PC-9 (cell line): Measurements from ENCODE around the gene CHST14. TPM values are rescaled to one million over a fixed set of nuclear protein-coding genes. Genes with fewer than 3 reads are reported as not detected.

Source experiments
- BruUV-seq: library from RNA; stranded (reverse); fragments of 400-500 nt; replicated peaks from 2 replicates; lab custom pipeline; 2021; lab: Mats Ljungman, UMichigan
- CTCF ChIA-PET: fragments of 300-600 bp; sonication (Branson Sonifier 250); formaldehyde crosslinking; loops from one replicate; lab custom pipeline; 2022; ENCODE audit warnings: antibody characterized with exemption; lab: Charles Lee
- POLR2A ChIA-PET: fragments of 300-600 bp; sonication (Branson Sonifier 250); formaldehyde crosslinking; loops from one replicate; lab custom pipeline; 2022; ENCODE audit warnings: antibody characterized with exemption; ENCODE audit not compliant: unreplicated experiment; lab: Charles Lee
- DNase-seq, 2 experiments: peaks; one replicate each; pipeline versions ENCODE4 v3.0.0 to v3.0.0-alpha.2; 2015 to 2022; ENCODE audit warnings: mixed read lengths in 1 of 2
- H2AFZ ChIP-seq: fragments of 200-600 bp; sonication (generic); 2 replicates; pipeline ENCODE4 v1.8.1; 2017; ENCODE audit warnings: antibody characterized with exemption
- H3F3A ChIP-seq: fragments of 200-600 bp; sonication (generic); 2 replicates; pipeline ENCODE4 v1.8.1; 2017; ENCODE audit warnings: antibody characterized with exemption, mild to moderate bottlenecking, low read depth; ENCODE audit not compliant: insufficient read depth
- H3K27ac ChIP-seq: fragments of 200-600 bp; sonication (generic); 2 replicates; pipeline ENCODE4 v1.6.1; 2016; ENCODE audit warnings: mixed run types
- H3K27me3 ChIP-seq: fragments of 200-600 bp; sonication (generic); 2 replicates; pipeline ENCODE4 v1.6.1; 2016; ENCODE audit warnings: low read depth, mixed run types; ENCODE audit not compliant: insufficient read depth
- H3K36me3 ChIP-seq: fragments of 200-600 bp; sonication (generic); 2 replicates; pipeline ENCODE4 v1.6.1; 2016; ENCODE audit warnings: low read depth, mixed run types
- H3K4me1 ChIP-seq: fragments of 200-600 bp; sonication (generic); replicated peaks from 2 replicates; pipeline ENCODE4 v1.6.1; 2016; ENCODE audit warnings: mixed run types; ENCODE audit not compliant: insufficient read depth
- H3K4me2 ChIP-seq: fragments of 200-600 bp; sonication (generic); 2 replicates; pipeline ENCODE4 v1.6.1; 2017; ENCODE audit warnings: mixed run types
- H3K4me3 ChIP-seq: fragments of 200-600 bp; sonication (generic); 2 replicates; pipeline ENCODE4 v1.6.1; 2016; ENCODE audit warnings: mixed run types
- H3K79me2 ChIP-seq: fragments of 200-600 bp; sonication (generic); 2 replicates; pipeline ENCODE4 v1.6.1; 2017; ENCODE audit warnings: low read depth, mixed run types
- H3K9me2 ChIP-seq: fragments of 200-600 bp; sonication (generic); 2 replicates; pipeline ENCODE4 v1.8.1; 2017; ENCODE audit warnings: mild to moderate bottlenecking; ENCODE audit not compliant: insufficient read depth
- H3K9me3 ChIP-seq: fragments of 200-600 bp; sonication (generic); 2 replicates; pipeline ENCODE4 v1.8.1; 2016; ENCODE audit warnings: low read depth; ENCODE audit not compliant: insufficient read depth
- H4K20me1 ChIP-seq: fragments of 200-600 bp; sonication (generic); 2 replicates; pipeline ENCODE4 v1.8.1; 2017; ENCODE audit not compliant: insufficient read depth
- CTCF ChIP-seq: fragments of 200-600 bp; sonication (generic); conservative IDR thresholded peaks from 2 replicates; pipeline ENCODE4 v1.6.1; 2017; ENCODE audit warnings: mixed run types, antibody characterized with exemption, mild to moderate bottlenecking, moderate library complexity
- EZH2 ChIP-seq: fragments of 200-600 bp; sonication (generic); IDR thresholded peaks from 2 replicates; pipeline ENCODE4 v1.8.0; 2017; ENCODE audit warnings: antibody characterized with exemption, low read depth
- intact Hi-C: fragments of 100-400 bp; cut with micrococcal nuclease; formaldehyde crosslinking; loops from one replicate; pipeline ENCODE4 v1.10.0; 2022; ENCODE audit not compliant: unreplicated experiment
- total RNA-seq: library from RNA; stranded (reverse); gene quantifications from 2 replicates; pipeline ENCODE4 v1.2.3, GENCODE V29; 2021

Gene CHST14
- total RNA-seq, 1 experiment from 2014 or later = 34.3 TPM

- Histone ChIP-seq H3F3A (no peaks in the 10 kb centered on the region; the same call in 1 of the 2 replicates), H3K27me3 (no peaks in the 10 kb centered on the region), H3K36me3 (no peaks in the 10 kb centered on the region), H3K9me3 (no peaks in the 10 kb centered on the region), H3K9me2 (no peaks in the 10 kb centered on the region), H3K79me2 (no peaks in the 10 kb centered on the region), H3K4me1 (peaks cover 15% of the 10 kb centered on the region), H3K4me2 (no peak overlapping the region), H3K4me3 (no peak overlapping the region), H4K20me1 (no peaks in the 10 kb centered on the region), H3K27ac (no peak overlapping the region), H2AFZ (no peak overlapping the region)
- no TSS peak for BruUV-seq
- ChIA-PET CTCF (interaction anchor here (0.6 kb wide), 2 partner anchors 22 to 586 kb away, joined by 4 to 8 read pairs; no protein-coding TSS in a partner anchor), POLR2A (interaction anchor here (0.6 kb wide), 2 partner anchors 78 to 819 kb away, joined by 4 to 6 read pairs; no protein-coding TSS in a partner anchor)
- DNase-seq = no peak
- intact Hi-C loops = no loop called here
- no peak for TF ChIP-seq EZH2
- no peak for TF ChIP-seq CTCF
These were observed 30.0 kb downstream of the CHST14 start for GRCh38 chr15:40500568-40501330.

- H3K4me3 ChIP-seq = no peak overlapping the region
- no peak for DNase-seq
- CTCF ChIA-PET = interaction anchor here (0.6 to 0.7 kb wide), 3 partner anchors 23 to 586 kb away, joined by 4 to 12 read pairs (median 8); no protein-coding TSS in a partner anchor
These were observed 30.7 kb downstream of the CHST14 start for GRCh38 chr15:40501487-40501886.

More at GRCh38 chr15:40501487-40501886, 30.7 kb downstream of the CHST14 start:
- Histone ChIP-seq H3K9me2 (no peaks in the 10 kb centered on the region), H3K4me2 (no peak overlapping the region), H2AFZ (no peak overlapping the region), H4K20me1 (no peaks in the 10 kb centered on the region), H3K36me3 (no peaks in the 10 kb centered on the region), H3K27me3 (no peaks in the 10 kb centered on the region), H3K4me1 (peaks cover 15% of the 10 kb centered on the region), H3F3A (no peaks in the 10 kb centered on the region; the same call in 1 of the 2 replicates), H3K79me2 (no peaks in the 10 kb centered on the region), H3K9me3 (no peaks in the 10 kb centered on the region), H3K27ac (no peak overlapping the region)
- POLR2A ChIA-PET = interaction anchor here (0.6 kb wide), 1 partner anchor 820 kb away, joined by 6 read pairs; no protein-coding TSS in a partner anchor
- TF ChIP-seq EZH2 (no peak), CTCF (no peak)
- no TSS peak for BruUV-seq
- intact Hi-C loops = no loop called here
